ENCODE data around the gene S100A9. TPM values are rescaled to one million over a fixed set of nuclear protein-coding genes. Genes with fewer than 3 reads are reported as not detected.
"Not testable (repeated sequence)": the region's sequence is repeated elsewhere in the genome, so short reads cannot be mapped to it uniquely, and the experiment has no call there.

S100A9 gene
- total RNA-seq, 1 experiment from 2014 or later: 126 TPM

DNA sequence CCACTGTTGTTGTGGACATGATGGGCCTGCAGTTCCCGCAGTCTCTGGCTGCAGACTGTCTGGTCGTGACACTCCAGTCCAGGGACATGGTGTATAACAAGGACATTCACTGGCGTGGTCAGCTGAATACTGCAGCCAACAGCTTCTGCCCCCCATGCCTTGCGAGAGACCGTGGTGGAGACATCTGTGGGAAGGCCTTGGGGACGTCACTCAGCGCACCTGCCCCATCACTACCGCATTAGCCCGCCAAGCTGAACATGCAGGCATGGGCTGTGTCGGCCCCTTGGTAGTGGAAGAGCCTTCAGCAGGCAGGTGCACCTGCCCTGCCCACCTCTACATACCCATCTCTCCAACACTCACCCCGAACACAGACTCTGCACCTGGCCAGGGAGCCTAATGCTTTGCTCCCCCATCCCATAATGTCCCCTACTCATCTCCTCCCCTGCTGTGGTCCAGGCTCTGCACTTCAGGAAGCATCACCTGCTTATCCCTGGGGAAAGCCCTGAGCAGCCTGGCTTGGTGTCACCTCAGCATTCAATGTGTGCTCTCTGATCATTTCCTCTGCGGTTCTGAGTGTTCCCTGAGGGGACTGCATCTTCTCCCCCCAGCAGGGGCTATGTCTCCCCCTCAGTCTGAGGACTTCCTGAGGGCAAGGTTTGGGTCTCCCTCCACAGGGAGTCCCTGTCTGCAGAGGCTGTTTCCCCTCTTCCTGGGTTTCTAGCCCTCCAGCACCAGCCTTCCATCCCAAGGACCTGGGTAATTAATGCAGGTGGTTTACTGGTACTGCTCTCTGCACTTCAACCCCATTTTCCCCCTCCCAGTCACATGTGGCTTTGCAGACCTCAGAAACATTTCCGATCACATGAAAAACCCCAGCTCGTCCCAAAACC lies 12.2 kb upstream of the S100A9 start:
- Mint-ChIP-seq H3K9me3 (ENCODE audit: unreplicated experiment) (peaks cover 8% of the 10 kb centered on the region), H3K27me3 (ENCODE audit: insufficient read depth, unreplicated experiment) (peaks cover 90% of the 10 kb centered on the region), H3K36me3 (ENCODE audit: insufficient read depth, unreplicated experiment) (no peaks in the 10 kb centered on the region), H3K4me1 (ENCODE audit: insufficient read depth, unreplicated experiment) (peaks cover 10% of the 10 kb centered on the region), H3K27ac (ENCODE audit: low read depth, unreplicated experiment) (no peak overlapping the region), H3K4me3 (ENCODE audit: unreplicated experiment) (no peak overlapping the region)
- ChIA-PET CTCF (interaction anchor here (0.6 to 28.2 kb wide), 3 partner anchors 8 to 151 kb away, joined by 4 to 1438 read pairs (median 46); no protein-coding TSS in a partner anchor), POLR2A (no interaction called here)
- intact Hi-C loops (cut with micrococcal nuclease): no loop called here
- no peak for DNase-seq (ENCODE audit: unreplicated experiment)
- no TSS peak for BruUV-seq (replicated peaks)
- TF ChIP-seq, protein P1, sequence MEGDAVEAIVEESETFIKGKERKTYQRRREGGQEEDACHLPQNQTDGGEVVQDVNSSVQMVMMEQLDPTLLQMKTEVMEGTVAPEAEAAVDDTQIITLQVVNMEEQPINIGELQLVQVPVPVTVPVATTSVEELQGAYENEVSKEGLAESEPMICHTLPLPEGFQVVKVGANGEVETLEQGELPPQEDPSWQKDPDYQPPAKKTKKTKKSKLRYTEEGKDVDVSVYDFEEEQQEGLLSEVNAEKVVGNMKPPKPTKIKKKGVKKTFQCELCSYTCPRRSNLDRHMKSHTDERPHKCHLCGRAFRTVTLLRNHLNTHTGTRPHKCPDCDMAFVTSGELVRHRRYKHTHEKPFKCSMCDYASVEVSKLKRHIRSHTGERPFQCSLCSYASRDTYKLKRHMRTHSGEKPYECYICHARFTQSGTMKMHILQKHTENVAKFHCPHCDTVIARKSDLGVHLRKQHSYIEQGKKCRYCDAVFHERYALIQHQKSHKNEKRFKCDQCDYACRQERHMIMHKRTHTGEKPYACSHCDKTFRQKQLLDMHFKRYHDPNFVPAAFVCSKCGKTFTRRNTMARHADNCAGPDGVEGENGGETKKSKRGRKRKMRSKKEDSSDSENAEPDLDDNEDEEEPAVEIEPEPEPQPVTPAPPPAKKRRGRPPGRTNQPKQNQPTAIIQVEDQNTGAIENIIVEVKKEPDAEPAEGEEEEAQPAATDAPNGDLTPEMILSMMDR (IDR thresholded peaks at IDR 0.05; ENCODE audit: unreplicated experiment): no peak

DNA sequence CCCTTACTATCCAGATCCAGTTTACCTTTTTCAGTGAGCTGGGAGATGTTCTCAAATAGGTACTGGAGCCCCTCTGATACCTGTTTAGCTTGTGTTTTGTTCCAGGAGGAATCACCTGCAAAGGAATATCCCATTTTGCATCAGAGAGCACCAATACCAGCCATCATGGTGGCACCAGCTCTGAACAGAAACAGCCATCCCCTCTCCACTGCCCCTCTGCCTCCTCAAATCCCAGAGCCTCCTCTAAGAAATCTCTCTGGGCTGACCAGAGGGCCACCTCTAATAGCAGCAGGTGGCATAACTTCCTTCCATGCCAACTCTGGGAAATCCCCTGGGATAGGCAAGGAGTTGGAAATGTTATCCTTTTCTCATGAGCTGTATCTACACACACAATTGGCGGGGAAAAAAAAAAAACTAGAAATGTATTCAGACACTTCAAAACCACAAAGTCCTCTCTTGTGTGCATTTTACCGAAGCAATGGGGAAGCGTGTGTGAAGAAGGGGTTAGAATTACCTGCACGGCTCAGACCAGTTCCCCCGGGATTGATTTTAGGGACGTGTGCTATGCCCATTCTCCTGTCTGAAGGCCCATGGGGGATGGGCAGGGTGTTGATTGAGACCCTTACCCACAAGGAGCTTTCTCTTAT lies 11.5 kb upstream of the S100A9 start:
- intact Hi-C loops (cut with micrococcal nuclease): no loop called here
- peaks cover 10% of the 10 kb centered on the region for H3K4me1 Mint-ChIP-seq (ENCODE audit: insufficient read depth, unreplicated experiment)
- no peak for DNase-seq (ENCODE audit: unreplicated experiment)
- H3K9me3 Mint-ChIP-seq (ENCODE audit: unreplicated experiment): peaks cover 8% of the 10 kb centered on the region
- ChIA-PET POLR2A (no interaction called here), CTCF (interaction anchor here (0.5 to 28.2 kb wide), 5 partner anchors 8 to 150 kb away, joined by 3 to 1438 read pairs (median 4); no protein-coding TSS in a partner anchor)
- peaks cover 90% of the 10 kb centered on the region for H3K27me3 Mint-ChIP-seq (ENCODE audit: insufficient read depth, unreplicated experiment)
- H3K36me3 Mint-ChIP-seq (ENCODE audit: insufficient read depth, unreplicated experiment): no peaks in the 10 kb centered on the region
- no peak overlapping the region for H3K27ac Mint-ChIP-seq (ENCODE audit: low read depth, unreplicated experiment)
- TF ChIP-seq, protein P1 (IDR thresholded peaks at IDR 0.05; ENCODE audit: unreplicated experiment): no peak
- H3K4me3 Mint-ChIP-seq (ENCODE audit: unreplicated experiment): no peak overlapping the region
- BruUV-seq (replicated peaks): no TSS peak

DNA sequence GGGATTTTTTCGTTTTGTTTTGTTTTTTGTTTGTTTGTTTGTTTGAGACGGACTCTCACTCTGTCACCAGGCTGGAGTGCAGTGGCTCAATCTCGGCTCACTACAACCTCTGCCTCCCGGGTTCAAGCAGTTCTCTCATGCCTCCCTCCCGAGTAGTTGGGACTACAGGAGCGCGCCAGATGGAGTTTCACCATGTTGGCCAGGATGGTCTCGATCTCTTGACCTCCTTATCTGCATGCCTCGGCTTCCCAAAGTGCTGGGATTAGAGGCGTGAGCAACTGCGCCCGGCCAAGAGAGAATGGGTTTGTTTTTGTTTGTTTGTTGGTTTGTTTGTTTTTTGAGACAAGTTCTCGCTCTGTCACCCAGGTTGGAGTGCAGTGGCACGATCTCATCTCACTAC lies 10.6 kb upstream of the S100A9 start:
- H3K36me3 Mint-ChIP-seq (ENCODE audit: insufficient read depth, unreplicated experiment); H3K27ac Mint-ChIP-seq (ENCODE audit: low read depth, unreplicated experiment); POLR2A ChIA-PET; H3K4me1 Mint-ChIP-seq (ENCODE audit: insufficient read depth, unreplicated experiment); intact Hi-C loops (cut with micrococcal nuclease); H3K4me3 Mint-ChIP-seq (ENCODE audit: unreplicated experiment); H3K9me3 Mint-ChIP-seq (ENCODE audit: unreplicated experiment); BruUV-seq (replicated peaks); DNase-seq (ENCODE audit: unreplicated experiment): not testable (repeated sequence)
- CTCF ChIA-PET: interaction anchor here (0.8 to 28.2 kb wide), 4 partner anchors 7 to 149 kb away, joined by 3 to 1438 read pairs (median 25); no protein-coding TSS in a partner anchor
- peaks cover 89% of the 10 kb centered on the region for H3K27me3 Mint-ChIP-seq (ENCODE audit: insufficient read depth, unreplicated experiment)

DNA sequence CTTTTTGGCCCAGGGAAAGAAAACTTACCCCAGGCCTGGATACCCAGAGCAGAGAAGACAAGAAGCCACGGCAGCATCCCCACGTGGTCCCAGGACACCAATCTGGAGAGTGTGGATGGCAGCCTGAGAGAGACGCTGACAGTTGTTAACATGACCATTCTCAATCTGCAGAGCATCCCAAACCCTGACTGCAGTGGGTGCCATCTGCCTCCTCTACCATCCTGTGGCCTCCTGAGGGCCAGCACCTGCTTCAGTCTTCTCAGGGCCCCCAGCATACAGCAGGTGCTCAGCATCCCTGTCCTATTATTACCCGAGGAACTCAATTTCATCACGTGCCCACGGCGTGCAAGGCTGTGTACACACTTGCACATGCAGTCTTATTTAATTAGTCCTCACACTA lies 9.8 kb upstream of the S100A9 start:
- BruUV-seq (replicated peaks): no TSS peak
- no peak for DNase-seq (ENCODE audit: unreplicated experiment)
- H3K9me3 Mint-ChIP-seq (ENCODE audit: unreplicated experiment): no peaks in the 10 kb centered on the region
- no peak overlapping the region for H3K4me3 Mint-ChIP-seq (ENCODE audit: unreplicated experiment)
- CTCF ChIA-PET: interaction anchor here (0.8 to 28.2 kb wide), 4 partner anchors 10 to 149 kb away, joined by 3 to 1438 read pairs (median 5); partner anchors contain the start of gene S100A9
- no peak overlapping the region for H3K27ac Mint-ChIP-seq (ENCODE audit: low read depth, unreplicated experiment)
- H3K36me3 Mint-ChIP-seq (ENCODE audit: insufficient read depth, unreplicated experiment): no peaks in the 10 kb centered on the region
- peaks cover 81% of the 10 kb centered on the region for H3K27me3 Mint-ChIP-seq (ENCODE audit: insufficient read depth, unreplicated experiment)
- intact Hi-C loops (cut with micrococcal nuclease): no loop called here
- peaks cover 10% of the 10 kb centered on the region for H3K4me1 Mint-ChIP-seq (ENCODE audit: insufficient read depth, unreplicated experiment)
- TF ChIP-seq, protein P1 (IDR thresholded peaks at IDR 0.05; ENCODE audit: unreplicated experiment): no peak
- POLR2A ChIA-PET: interaction anchor here (0.6 to 1.9 kb wide), 3 partner anchors 10 to 143 kb away, joined by 3 to 10 read pairs (median 6); partner anchors contain the start of gene S100A9

Measured in MCF 10A (cell line).